ENCODE results near the gene ATP10B.
"Not testable (repeated sequence)": the region's sequence is repeated elsewhere in the genome, so short reads cannot be mapped to it uniquely, and the experiment has no call there.

ATP10B gene

GRCh38 chr5:160831801-160832200 lies 20.2 kb downstream of the ATP10B start:
- no peak for DNase-seq (ENCODE audit: low spot score)

- no peak for DNase-seq (ENCODE audit: low spot score)
Measured at GRCh38 chr5:160824301-160825001, 27.6 kb downstream of the ATP10B start.

GRCh38 chr5:160812996-160813395 lies 39.0 kb downstream of the ATP10B start:
- DNase-seq (ENCODE audit: low spot score), result not testable (repeated sequence)

GRCh38 chr5:160805376-160805775 lies 46.6 kb downstream of the ATP10B start:
- DNase-seq (ENCODE audit: low spot score), result no peak

GRCh38 chr5:160802592-160802991 lies 49.4 kb downstream of the ATP10B start:
- no peak for DNase-seq (ENCODE audit: low spot score)

GRCh38 chr5:160800375-160801275 lies 51.4 kb downstream of the ATP10B start:
- no peak for DNase-seq (ENCODE audit: low spot score)

GRCh38 chr5:160799184-160799583 lies 52.8 kb downstream of the ATP10B start:
- DNase-seq (ENCODE audit: low spot score), result no peak

- no peak for DNase-seq (ENCODE audit: low spot score)
Measured at GRCh38 chr5:160797020-160797419, 55.0 kb downstream of the ATP10B start.

- DNase-seq (ENCODE audit: low spot score), result no peak
Measured at GRCh38 chr5:160793530-160793899, 58.5 kb downstream of the ATP10B start.

- no peak for DNase-seq (ENCODE audit: low spot score)
Measured at GRCh38 chr5:160792732-160793529, 59.1 kb downstream of the ATP10B start.

GRCh38 chr5:160792281-160792680 lies 59.7 kb downstream of the ATP10B start:
- DNase-seq (ENCODE audit: low spot score), result no peak

- no peak for DNase-seq (ENCODE audit: low spot score)
Measured at GRCh38 chr5:160789219-160789859, 62.7 kb downstream of the ATP10B start.

GRCh38 chr5:160788102-160788660 lies 63.8 kb downstream of the ATP10B start:
- no peak for DNase-seq (ENCODE audit: low spot score)

GRCh38 chr5:160787240-160787639 lies 64.8 kb downstream of the ATP10B start:
- DNase-seq (ENCODE audit: low spot score), result no peak

- no peak for DNase-seq (ENCODE audit: low spot score)
Measured at GRCh38 chr5:160774666-160775315, 77.2 kb downstream of the ATP10B start.

GRCh38 chr5:160773646-160774410 lies 78.2 kb downstream of the ATP10B start:
- DNase-seq (ENCODE audit: low spot score), result no peak

- DNase-seq (ENCODE audit: low spot score), result no peak
Measured at GRCh38 chr5:160772854-160773253, 79.2 kb downstream of the ATP10B start.

- DNase-seq (ENCODE audit: low spot score), result no peak
Measured at GRCh38 chr5:160770718-160771117, 81.3 kb downstream of the ATP10B start.

GRCh38 chr5:160769301-160769700 lies 82.7 kb downstream of the ATP10B start:
- DNase-seq (ENCODE audit: low spot score), result no peak

- no peak for DNase-seq (ENCODE audit: low spot score)
Measured at GRCh38 chr5:160767062-160767461, 84.9 kb downstream of the ATP10B start.
